ENCODE data around the gene RPRD1A.
"Not testable (repeated sequence)": the region's sequence is repeated elsewhere in the genome, so short reads cannot be mapped to it uniquely, and the experiment has no call there.

Gene RPRD1A

GRCh38 chr18:36078751-36079529 is 11.6 kb upstream of the RPRD1A start:
- DNase-seq (ENCODE audit: low read depth in 2 of 2) = no peak

DNA sequence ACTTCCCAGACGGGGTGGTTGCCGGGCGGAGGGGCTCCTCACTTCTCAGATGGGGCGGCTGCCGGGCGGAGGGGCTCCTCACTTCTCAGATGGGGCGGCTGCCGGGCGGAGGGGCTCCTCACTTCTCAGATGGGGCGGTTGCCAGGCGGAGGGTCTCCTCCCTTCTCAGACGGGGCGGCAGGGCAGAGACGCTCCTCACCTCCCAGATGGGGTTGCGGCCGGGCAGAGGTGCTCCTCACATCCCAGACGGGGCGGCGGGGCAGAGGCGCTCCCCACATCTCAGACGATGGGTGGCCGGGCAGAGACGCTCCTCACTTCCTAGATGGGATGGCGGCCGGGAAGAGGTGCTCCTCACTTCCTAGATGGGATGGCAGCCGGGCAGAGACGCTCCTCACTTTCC is 10.4 kb upstream of the RPRD1A start:
- DNase-seq (ENCODE audit: low read depth in 2 of 2) = not testable (repeated sequence)

GRCh38 chr18:36075862-36076587 is 8.7 kb upstream of the RPRD1A start:
- no peak for DNase-seq (ENCODE audit: low read depth in 2 of 2)

DNA sequence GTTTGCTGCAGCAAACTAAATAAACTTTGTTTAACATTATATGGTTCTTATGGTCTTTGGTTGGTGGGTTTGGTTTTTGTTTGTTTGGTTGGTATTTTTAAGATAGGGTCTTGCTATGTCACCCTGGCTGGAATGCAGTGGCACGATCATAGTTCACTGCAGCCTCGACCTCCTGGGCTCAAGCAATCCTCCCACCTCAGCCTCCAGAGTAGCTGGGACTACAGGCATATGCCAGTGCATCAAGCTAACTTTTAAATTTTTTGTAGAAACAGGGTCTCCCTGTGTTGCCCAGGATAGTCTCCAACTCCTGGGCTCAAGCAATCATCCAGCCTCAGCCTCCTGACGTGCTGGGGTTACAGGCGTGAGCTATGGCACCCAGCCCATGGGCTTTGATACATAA is 7.1 kb upstream of the RPRD1A start:
- DNase-seq (ENCODE audit: low read depth in 2 of 2) = no peak

GRCh38 chr18:36073676-36074075 is 6.3 kb upstream of the RPRD1A start:
- no peak for DNase-seq (ENCODE audit: low read depth in 2 of 2)

- not testable (repeated sequence) for DNase-seq (ENCODE audit: low read depth in 2 of 2)
Measured at GRCh38 chr18:36072406-36072805, 5.0 kb upstream of the RPRD1A start.

- no peak for DNase-seq (ENCODE audit: low read depth in 2 of 2)
Measured at GRCh38 chr18:36066686-36067054, 689 bp downstream of the RPRD1A start.

- DNase-seq (ENCODE audit: low read depth in 2 of 2) = no peak
Measured at GRCh38 chr18:36066001-36066400, 1.4 kb downstream of the RPRD1A start.

GRCh38 chr18:36064809-36065079 is 2.6 kb downstream of the RPRD1A start:
- DNase-seq (ENCODE audit: low read depth in 2 of 2) = not testable (repeated sequence)

GRCh38 chr18:36064027-36064808 is 3.1 kb downstream of the RPRD1A start:
- DNase-seq (ENCODE audit: low read depth in 2 of 2) = no peak

DNA sequence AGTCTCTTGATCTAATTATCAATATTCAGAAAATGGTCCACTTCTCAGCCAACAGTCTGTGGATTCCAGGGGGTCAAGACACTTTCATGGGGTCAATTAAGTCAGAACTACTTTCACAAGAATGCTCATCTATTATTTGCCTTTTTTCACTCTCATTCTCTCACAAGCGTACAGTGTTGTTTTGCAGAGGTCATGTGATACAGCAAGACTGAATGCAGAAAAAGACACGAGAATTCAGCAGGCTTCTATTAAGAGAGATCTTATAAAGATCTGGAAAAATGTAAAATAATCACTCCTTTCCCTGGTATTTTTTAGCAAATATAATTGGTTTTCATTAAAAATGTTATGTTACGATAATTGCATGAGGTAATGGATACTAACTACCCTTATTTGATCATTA is 8.7 kb downstream of the RPRD1A start:
- DNase-seq (ENCODE audit: low read depth in 2 of 2) = no peak

GRCh38 chr18:36051760-36052159 is 15.6 kb downstream of the RPRD1A start:
- no peak for DNase-seq (ENCODE audit: low read depth in 2 of 2)

GRCh38 chr18:36050479-36050878 is 16.9 kb downstream of the RPRD1A start:
- no peak for DNase-seq (ENCODE audit: low read depth in 2 of 2)

- no peak for DNase-seq (ENCODE audit: low read depth in 2 of 2)
Measured at GRCh38 chr18:36047521-36047920, 19.8 kb downstream of the RPRD1A start.

- no peak for DNase-seq (ENCODE audit: low read depth in 2 of 2)
Measured at GRCh38 chr18:36046898-36047297, 20.5 kb downstream of the RPRD1A start.

GRCh38 chr18:36045241-36045991 is 21.9 kb downstream of the RPRD1A start:
- no peak for DNase-seq (ENCODE audit: low read depth in 2 of 2)

DNA sequence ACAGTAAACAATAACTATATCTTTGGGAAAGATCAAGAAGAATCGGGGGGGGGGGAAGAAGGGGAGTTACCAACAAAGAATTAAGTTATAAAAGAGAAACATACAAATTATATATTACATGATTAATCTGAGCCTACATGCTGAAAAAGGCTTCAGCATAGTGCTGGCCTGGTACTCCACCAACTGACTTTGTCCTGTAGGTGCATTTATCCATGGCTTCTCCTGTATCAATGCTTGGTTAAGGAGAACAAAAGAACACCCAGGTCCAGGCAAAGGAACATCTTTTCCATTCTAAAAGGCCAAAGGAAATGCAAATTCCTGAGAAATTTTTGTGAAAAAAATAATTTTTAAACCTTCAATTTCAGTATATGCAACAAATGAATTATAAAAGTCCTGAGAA is 24.2 kb downstream of the RPRD1A start:
- DNase-seq (ENCODE audit: low read depth in 2 of 2) = no peak

DNA sequence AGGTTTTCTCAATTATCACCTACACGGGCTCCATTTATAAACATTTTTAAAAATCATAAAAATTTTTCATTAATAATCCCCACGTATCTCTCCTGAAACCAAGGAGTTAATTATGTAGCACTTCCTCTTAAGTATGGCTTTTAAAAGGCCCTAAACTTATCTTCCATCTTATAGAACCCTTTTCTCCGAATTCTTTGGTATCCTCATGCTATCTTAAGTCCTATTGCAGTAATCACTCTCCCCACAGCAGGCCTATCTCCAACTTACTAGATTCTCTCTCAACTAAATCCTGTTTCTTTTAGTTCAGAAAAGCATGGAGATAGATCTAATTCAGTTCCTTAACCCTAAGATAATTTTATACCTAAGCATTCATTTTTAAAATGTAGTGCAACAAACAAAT is 26.2 kb downstream of the RPRD1A start:
- DNase-seq (ENCODE audit: low read depth in 2 of 2) = no peak

DNA sequence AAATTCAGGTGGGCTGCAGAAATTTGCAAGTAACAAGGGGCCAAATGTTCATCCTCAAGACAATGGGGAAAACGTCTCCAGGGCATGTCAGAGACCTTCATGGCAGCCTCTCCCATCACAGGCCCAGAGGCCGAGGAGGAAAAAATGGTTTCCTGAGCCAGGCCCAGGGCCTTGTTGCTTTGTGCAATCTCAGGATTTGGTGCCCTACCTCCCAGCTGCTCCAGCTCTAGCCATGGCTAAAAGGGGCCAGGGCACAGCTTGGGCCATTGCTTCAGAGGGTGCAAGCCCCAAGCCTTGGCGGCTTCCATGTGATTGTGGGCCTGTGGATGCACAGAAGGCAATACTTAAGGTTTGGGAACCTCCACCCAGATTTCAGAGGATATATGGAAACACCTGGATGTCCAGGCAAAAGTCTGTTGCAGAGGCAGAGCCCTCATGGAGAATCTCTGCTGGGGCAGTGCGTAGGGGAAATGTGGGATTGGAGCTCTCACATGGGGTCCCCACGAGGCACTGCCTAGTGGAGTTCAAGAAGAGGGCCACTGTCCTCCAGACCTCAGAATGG is 29.2 kb downstream of the RPRD1A start:
- no peak for DNase-seq (ENCODE audit: low read depth in 2 of 2)

GRCh38 chr18:36035253-36035652 is 32.1 kb downstream of the RPRD1A start:
- DNase-seq (ENCODE audit: low read depth in 2 of 2) = no peak

- DNase-seq (ENCODE audit: low read depth in 2 of 2) = no peak
Measured at GRCh38 chr18:36034299-36034895, 33.0 kb downstream of the RPRD1A start.

Measured in stimulated activated CD4-positive, alpha-beta T cell treated with anti-CD3 and anti-CD28 coated beads, Interleukin-1b, Interleukin-23, amount 100 ng/mL, for 1 hour (primary cell).